ENCODE results near the gene DEPP1. TPM values are rescaled to one million over a fixed set of nuclear protein-coding genes. Genes with fewer than 3 reads are reported as not detected.
A peak's percentile ranks its signal among the peaks of the same experiment; 100 is the strongest.

Gene DEPP1
- total RNA-seq, 1 experiment from 2014 or later: 1.6 TPM

DNA sequence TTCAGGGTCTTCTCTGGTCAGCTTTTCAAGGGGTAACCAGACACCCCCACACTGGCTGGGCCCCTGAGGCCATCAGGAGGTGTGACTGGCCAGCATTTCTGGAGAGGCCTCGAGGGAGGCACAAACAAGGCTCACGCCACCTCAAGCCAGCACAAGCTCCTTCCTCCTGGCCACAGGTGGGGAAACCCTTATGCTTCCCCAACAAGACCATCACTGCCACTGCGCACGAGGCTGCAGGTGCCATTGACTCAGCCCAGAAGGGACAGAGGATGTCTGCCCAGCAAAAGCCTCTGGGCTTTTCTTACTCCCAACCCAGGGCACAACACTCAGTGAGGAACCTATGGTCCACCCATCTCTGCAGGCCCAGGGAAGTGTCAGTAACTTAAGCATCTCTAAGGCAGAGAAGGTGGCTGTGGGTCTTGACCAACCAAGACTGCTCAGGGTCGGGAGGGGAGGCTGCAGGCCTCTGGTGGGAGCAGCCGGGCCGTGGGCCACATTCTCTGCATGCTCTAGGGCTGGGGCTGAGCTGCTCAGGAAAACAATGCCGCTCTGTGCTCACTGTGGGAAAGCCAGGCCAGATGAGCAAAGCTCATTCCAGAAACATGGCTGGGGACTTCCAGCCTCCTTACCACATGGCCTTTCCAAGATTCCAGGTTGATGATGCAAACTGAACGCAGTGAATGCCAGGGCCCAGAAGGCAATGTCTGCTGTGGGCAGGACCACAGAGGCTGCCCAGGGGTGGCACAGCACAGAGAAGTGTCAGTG lies 43.2 kb downstream of the DEPP1 start:
- H3K27ac Mint-ChIP-seq: no peak overlapping the region
- ATAC-seq (no peak), DNase-seq (ENCODE audit: low spot score) (no peak)
- ChIA-PET POLR2A (no interaction called here), CTCF (interaction anchor here (1.8 to 5.2 kb wide), 4 partner anchors 26 to 55 kb away, joined by 5 to 74 read pairs (median 22); partner anchors contain the start of genes DEPP1 and RASSF4)
- peaks cover 7% of the 10 kb centered on the region; the same call in 1 of the 2 replicates for H3K9me3 Mint-ChIP-seq
- H3K4me1 Mint-ChIP-seq: peaks cover 4% of the 10 kb centered on the region
- TF ChIP-seq ATF1 (CRISPR knock-in tag; IDR thresholded peaks at IDR 0.05) (no peak), GABPB1 (CRISPR knock-in tag; IDR thresholded peaks at IDR 0.05) (peak; percentile 92)
- H3K36me3 Mint-ChIP-seq: no peaks in the 10 kb centered on the region
- H3K27me3 Mint-ChIP-seq (ENCODE audit: low read depth): peaks cover 4% of the 10 kb centered on the region; the same call in 1 of the 2 replicates
- H3K4me3 Mint-ChIP-seq: no peak overlapping the region

DNA sequence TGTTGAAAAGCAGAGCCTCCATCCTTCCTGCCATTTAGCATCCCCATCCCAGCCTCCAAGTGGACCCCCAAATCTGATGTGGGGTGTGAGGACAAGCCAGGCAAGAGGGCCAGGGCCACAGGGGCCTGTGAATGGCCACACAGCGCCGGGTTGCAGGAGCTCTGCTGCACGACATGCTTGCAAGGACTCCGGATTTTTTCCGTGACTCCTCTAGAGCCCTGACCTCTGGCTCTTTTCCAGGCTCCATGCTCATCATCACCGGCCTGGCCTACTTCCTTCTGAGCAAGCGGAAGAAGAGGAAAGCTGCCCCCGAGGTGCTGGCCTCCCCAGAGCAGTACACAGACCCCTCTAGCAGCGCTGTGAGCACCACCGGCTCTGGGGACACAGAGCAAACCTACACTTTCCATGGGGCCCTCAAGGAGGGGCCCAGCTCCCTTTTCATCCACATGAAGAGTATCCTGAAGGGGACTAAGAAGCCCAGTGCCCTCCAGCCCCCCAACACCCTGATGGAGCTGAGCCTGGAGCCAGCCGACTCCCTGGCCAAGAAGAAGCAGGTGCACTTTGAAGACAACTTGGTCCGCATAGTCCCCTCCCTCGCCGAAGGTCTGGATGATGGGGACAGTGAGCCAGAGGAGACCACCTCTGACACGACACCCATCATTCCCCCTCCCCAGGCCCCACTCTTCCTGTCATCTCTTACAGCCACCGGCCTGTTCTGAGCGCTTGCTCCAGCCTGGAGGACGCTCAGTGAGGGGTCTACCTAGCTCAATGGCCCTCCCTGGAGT lies 44.0 kb downstream of the DEPP1 start:
- Mint-ChIP-seq H3K36me3 (no peaks in the 10 kb centered on the region), H3K27ac (no peak overlapping the region), H3K4me1 (peaks cover 4% of the 10 kb centered on the region), H3K4me3 (no peak overlapping the region), H3K27me3 (ENCODE audit: low read depth) (peaks cover 10% of the 10 kb centered on the region), H3K9me3 (peaks cover 7% of the 10 kb centered on the region)
- TF ChIP-seq ERG (CRISPR knock-in tag; IDR thresholded peaks at IDR 0.05) (no peak), ETV6 (CRISPR knock-in tag; IDR thresholded peaks at IDR 0.05) (no peak), ATF2 (CRISPR knock-in tag; IDR thresholded peaks at IDR 0.05; ENCODE audit: borderline replicate concordance, low read depth) (no peak), RELA (CRISPR knock-in tag; IDR thresholded peaks at IDR 0.05; ENCODE audit: borderline replicate concordance) (no peak), KAT7 (CRISPR knock-in tag; IDR thresholded peaks at IDR 0.05; ENCODE audit: borderline replicate concordance) (no peak), GRHL2 (CRISPR knock-in tag; IDR thresholded peaks at IDR 0.05; ENCODE audit: insufficient replicate concordance, severe bottlenecking) (no peak), TEAD4 (CRISPR knock-in tag; IDR thresholded peaks at IDR 0.05) (no peak), NFATC4 (CRISPR knock-in tag; IDR thresholded peaks at IDR 0.05) (no peak), TEAD1 (CRISPR knock-in tag; IDR thresholded peaks at IDR 0.05) (no peak), JUN (CRISPR knock-in tag; IDR thresholded peaks at IDR 0.05) (no peak), IRF2 (CRISPR knock-in tag; IDR thresholded peaks at IDR 0.05; ENCODE audit: borderline replicate concordance, low read depth) (no peak), ZNF232 (CRISPR knock-in tag; IDR thresholded peaks at IDR 0.05) (no peak), GABPB1 (CRISPR knock-in tag; IDR thresholded peaks at IDR 0.05) (no peak)
- TF ChIP-seq, protein P1, sequence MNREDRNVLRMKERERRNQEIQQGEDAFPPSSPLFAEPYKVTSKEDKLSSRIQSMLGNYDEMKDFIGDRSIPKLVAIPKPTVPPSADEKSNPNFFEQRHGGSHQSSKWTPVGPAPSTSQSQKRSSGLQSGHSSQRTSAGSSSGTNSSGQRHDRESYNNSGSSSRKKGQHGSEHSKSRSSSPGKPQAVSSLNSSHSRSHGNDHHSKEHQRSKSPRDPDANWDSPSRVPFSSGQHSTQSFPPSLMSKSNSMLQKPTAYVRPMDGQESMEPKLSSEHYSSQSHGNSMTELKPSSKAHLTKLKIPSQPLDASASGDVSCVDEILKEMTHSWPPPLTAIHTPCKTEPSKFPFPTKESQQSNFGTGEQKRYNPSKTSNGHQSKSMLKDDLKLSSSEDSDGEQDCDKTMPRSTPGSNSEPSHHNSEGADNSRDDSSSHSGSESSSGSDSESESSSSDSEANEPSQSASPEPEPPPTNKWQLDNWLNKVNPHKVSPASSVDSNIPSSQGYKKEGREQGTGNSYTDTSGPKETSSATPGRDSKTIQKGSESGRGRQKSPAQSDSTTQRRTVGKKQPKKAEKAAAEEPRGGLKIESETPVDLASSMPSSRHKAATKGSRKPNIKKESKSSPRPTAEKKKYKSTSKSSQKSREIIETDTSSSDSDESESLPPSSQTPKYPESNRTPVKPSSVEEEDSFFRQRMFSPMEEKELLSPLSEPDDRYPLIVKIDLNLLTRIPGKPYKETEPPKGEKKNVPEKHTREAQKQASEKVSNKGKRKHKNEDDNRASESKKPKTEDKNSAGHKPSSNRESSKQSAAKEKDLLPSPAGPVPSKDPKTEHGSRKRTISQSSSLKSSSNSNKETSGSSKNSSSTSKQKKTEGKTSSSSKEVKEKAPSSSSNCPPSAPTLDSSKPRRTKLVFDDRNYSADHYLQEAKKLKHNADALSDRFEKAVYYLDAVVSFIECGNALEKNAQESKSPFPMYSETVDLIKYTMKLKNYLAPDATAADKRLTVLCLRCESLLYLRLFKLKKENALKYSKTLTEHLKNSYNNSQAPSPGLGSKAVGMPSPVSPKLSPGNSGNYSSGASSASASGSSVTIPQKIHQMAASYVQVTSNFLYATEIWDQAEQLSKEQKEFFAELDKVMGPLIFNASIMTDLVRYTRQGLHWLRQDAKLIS (CRISPR knock-in tag; IDR thresholded peaks at IDR 0.05; ENCODE audit: borderline replicate concordance): no peak
- DNase-seq (ENCODE audit: low spot score) (no peak), ATAC-seq (no peak)
- CTCF ChIA-PET: interaction anchor here (0.6 to 5.2 kb wide), 5 partner anchors 26 to 56 kb away, joined by 3 to 74 read pairs (median 6); partner anchors contain the start of genes DEPP1 and RASSF4
- POLR2A ChIA-PET: no interaction called here
